HG02610 (cell line): Measurements from ENCODE around the gene PANK2.
"Not testable (repeated sequence)": the region's sequence is repeated elsewhere in the genome, so short reads cannot be mapped to it uniquely, and the experiment has no call there.

Source experiments
- ATAC-seq: cut with Tn5 transposase; IDR thresholded peaks from one replicate; pipeline ENCODE4 v1.9.1; 2021; ENCODE audit warnings: mild to moderate bottlenecking, moderate library complexity; ENCODE audit not compliant: unreplicated experiment

The PANK2 gene

DNA sequence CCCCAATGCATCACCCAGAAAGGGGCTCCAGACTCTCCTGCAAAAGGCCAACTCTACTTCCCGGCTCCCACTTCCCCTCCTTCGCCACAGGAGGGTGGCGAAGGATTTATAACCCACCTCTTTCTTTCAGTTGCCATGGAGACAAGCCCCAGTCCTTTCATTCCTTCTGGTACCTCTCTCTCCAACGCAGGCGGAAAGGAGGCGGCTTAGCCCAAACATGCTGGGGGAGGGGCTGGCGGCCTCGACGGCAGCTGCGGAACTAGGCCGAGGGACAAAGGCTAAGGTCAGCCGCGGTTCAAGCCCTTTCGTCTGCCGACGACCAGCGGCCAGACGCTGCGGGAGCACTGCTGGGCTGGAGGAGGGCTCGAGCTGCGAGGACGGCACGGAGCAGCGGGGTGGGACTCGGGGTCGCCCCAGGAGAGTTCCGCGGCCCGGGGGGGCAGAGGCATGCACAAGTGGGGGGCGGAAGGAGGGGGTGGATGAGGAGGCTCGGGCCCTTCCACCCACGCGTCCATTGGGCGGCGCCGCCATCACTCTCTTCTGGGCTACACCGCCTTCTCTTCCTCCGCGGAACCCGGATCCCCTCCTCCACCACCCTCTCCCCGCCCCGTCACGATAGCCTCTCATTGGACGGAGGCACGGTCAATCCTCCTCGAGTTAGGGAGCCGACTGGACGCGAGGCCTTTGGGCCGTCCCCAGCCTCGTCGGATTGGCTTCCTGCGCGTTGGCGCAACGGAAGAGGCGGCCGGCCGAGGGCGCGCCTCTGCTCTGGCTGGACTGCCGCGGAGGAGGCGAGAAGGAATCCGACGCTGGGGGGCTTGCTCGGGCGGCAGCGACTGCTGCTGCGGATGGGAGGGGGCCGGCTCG is at the start of gene PANK2:
Gene PANK2, plus strand, starts transcription at position 766 of the 867 bp plus-strand sequence.
- ATAC-seq = peak; percentile 94

- not testable (repeated sequence) for ATAC-seq
Measured at GRCh38 chr20:3840201-3840600, 49.0 kb upstream of the PANK2 start.

DNA sequence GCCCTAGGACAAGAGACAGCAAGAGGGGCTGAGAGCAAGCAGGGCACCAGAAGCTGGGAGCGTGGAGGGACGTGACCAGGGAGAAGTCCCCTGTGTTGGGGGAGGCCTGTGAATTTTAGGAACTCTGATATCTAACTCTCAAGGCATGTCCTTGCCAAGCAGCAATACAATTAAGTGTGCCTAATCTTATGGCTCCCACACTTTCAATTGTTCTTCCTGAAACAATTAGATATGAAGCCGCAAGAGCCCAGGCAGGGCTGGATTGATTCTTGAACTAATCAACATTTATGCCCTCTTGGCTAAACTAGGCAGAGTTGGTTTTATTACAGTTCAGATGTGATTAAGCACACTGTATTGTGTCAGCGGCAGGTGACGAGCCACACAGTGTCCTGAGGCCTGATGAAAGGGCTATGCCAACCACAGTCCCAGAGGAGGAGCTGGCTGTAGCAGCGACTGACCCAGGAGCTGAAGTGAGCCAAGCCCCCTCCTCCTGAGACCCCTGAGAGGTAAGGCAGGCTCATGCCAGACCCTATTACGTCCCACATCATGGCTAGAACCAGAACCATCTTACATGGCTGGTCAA is 46.7 kb upstream of the PANK2 start:
- no peak for ATAC-seq

- no peak for ATAC-seq
Measured at GRCh38 chr20:3843490-3843889, 45.7 kb upstream of the PANK2 start.

DNA sequence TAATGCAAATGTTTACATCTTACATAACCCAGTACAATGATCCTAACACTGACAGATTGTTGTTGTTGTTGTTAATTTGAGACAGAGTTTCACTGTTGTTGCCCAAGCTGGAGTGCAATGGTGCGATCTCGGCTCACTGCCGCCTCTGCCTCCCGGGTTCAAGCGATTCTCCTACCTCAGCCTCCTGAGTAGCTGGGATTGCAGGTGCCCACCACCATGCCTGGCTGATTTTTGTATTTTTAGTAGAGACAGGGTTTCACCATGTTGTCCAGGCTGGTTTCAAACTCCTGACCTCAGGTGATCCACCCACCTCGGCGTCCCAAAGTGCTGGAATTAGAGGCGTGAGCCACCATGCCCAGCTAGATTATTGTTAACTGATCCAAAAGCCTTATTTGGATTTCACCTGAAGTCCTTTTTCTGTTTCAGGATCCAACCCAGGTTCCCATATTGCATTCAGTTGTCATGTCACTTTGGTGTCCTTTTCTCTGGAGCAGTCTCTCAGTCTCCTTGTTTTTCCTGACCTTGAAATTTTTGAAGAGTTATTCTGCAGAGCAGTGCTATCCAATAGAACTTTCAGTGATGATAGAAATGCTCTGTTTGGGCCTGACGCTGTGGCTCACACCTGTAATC is 45.1 kb upstream of the PANK2 start:
- not testable (repeated sequence) for ATAC-seq

- no peak for ATAC-seq
Measured at GRCh38 chr20:3846378-3846739, 42.8 kb upstream of the PANK2 start.

DNA sequence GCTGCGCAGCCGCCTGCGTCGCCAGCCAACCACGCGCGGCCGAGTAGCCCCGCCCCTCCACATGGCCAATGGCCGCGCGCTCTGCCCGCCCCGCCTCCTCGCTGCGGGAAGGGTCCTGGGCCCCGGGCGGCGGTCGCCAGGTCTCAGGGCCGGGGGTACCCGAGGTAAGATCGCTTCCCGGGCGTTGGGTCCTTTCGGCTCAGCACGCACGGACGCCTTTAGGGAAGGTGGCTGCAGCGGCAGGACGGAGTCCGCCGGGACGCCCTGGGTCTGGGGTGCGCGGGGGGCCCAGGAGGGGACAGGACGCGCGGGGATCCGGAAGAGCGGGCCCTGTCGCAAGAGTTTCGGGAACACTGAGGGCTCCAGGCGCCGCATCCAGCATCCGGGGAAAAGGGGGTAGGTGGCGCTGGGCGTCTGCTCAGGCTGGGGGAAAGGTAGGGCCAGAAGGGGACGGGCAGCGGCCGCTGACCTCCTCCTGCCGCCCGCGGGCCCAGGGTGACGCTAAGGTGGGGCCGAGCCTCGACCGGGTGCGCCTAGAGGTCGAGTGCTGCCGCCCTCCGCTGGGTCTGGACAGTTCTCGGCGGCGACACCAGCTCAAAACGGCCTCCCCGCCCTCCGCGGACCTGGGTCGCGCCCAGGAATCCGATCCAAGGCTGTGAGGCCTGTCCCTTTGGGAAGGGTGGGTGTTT is 42.3 kb upstream of the PANK2 start, which contains the start of gene MAVS:
Gene MAVS, plus strand, starts transcription at position 95 of the 689 bp plus-strand sequence. CDS start 7,791 bp downstream, outside the sequence.
- ATAC-seq = peak; percentile 93

DNA sequence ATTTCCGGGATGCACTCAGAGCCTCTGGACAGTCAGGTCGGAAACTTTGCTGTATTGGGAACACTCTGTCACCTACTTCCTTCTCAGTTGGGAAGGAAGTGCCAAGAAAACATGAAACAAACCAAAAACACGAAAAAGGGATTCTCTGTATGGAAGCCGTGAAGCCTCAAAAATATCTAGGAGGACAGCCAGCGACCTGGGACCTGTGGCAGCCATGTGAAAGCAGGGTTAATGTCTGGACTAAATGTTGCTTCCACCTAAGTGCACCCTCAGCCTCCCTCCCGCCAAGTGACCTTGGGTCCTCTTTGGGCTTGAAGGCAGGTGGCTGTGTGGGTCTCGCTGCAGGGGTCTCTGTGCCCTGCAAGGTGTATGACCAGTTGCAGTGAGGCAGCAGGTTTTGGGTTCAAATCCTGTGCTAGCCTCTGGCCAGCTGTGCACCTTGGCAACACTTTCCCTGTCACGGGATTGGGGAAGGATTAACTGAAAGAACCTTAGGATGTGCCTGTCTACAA is 41.7 kb upstream of the PANK2 start:
- no peak for ATAC-seq

- ATAC-seq = no peak
Measured at GRCh38 chr20:3848565-3848964, 40.6 kb upstream of the PANK2 start.

DNA sequence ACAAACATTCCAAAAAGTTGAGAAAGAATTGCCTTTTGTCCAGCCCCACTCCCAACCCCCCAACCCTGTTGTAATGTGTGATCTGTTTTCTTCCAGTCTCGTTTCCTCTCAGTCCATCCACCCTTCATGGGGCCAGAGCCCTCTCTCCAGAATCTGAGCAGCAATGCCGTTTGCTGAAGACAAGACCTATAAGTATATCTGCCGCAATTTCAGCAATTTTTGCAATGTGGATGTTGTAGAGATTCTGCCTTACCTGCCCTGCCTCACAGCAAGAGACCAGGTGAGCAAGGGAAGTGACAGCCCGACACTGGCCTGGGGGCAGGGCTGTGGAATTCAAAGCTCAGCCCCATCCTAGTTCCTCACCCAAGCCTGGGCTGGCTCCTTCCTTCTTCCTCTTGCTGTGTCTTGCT is 34.7 kb upstream of the PANK2 start:
- no peak for ATAC-seq

DNA sequence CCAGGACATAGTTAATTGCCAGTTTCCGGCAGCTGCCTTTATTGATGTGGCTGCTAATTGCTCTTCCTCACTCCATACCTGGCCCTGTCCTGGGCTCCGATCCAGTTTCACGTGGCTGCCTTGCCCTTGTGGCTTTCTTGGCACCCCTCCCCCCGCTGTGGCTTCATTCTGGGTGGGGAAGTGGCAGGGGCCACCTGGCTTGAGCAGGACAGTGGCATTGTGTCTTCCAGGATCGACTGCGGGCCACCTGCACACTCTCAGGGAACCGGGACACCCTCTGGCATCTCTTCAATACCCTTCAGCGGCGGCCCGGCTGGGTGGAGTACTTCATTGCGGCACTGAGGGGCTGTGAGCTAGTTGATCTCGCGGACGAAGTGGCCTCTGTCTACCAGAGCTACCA is 31.8 kb upstream of the PANK2 start:
- no peak for ATAC-seq

DNA sequence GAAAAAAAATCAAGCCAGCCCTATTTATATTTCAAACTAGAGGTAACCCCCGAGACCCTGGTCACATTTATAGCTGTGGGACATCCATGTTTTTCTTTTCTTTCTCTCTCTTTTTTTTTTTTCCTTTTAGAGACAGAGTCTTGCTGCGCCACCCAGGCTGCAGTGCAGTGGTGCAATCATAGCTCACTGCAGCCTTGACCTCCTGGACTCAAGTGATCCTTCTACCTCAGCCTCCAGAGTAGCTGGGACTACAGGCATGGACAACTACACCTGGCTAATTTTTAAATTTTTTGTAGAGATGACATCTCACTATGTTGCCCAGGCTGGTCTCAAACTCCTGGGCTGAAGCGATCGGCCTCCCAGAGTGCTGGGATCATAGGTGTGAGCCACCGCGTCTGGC is 30.5 kb upstream of the PANK2 start:
- ATAC-seq = no peak

- no peak for ATAC-seq
Measured at GRCh38 chr20:3861191-3861590, 28.0 kb upstream of the PANK2 start.

DNA sequence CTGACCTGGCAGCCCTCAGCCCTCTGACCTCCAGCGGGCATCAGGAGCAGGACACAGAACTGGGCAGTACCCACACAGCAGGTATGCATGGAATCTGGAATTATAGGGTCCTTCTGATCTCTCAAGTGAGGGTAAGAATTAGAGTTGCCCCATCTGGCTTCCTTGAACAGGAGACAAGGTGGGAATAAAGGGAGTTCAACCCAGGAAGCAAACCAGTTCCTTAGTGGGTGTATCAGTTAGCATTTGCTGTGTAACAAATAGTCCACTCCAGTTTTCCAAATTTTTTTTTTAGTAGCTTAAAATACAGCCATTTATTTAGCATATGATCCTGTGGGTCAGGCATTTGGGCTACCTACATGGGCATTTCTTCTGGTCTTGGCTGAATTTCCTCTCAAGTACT is 26.9 kb upstream of the PANK2 start:
- ATAC-seq = no peak

- no peak for ATAC-seq
Measured at GRCh38 chr20:3863317-3863716, 25.9 kb upstream of the PANK2 start.

GRCh38 chr20:3864518-3864917 is 24.7 kb upstream of the PANK2 start:
- ATAC-seq = no peak

- ATAC-seq = no peak
Measured at GRCh38 chr20:3865152-3865886, 23.9 kb upstream of the PANK2 start.

DNA sequence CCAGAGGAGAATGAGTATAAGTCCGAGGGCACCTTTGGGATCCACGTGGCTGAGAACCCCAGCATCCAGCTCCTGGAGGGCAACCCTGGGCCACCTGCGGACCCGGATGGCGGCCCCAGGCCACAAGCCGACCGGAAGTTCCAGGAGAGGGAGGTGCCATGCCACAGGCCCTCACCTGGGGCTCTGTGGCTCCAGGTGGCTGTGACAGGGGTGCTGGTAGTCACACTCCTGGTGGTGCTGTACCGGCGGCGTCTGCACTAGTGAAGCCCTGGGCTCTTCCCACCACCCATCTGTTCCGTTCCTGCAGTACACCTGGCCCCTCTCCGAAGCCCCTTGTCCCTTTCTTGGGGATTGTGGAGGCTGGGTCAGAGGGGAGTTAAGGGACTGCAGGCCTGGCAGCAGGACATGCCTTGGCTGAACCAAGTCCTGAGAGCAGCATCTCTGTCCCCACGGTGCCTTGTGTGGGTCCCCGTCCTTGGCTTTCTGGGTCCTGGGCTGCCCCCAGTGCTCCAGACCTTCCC is 23.2 kb upstream of the PANK2 start:
- ATAC-seq = no peak

GRCh38 chr20:3866464-3866863 is 22.7 kb upstream of the PANK2 start:
- no peak for ATAC-seq

- ATAC-seq = no peak
Measured at GRCh38 chr20:3867802-3868201, 21.4 kb upstream of the PANK2 start.
